ENCODE data around the gene LGALSL.

The LGALSL gene

GRCh38 chr2:64447317-64448040 is 6.5 kb upstream of the LGALSL start:
- H3K4me3 ChIP-seq (ENCODE audit: low read depth, low read length): no peak overlapping the region
- no peak for TF ChIP-seq CTCF (IDR thresholded peaks at IDR 0.05; ENCODE audit: low read depth, low read length)
- no peak for TF ChIP-seq POLR2A (IDR thresholded peaks at IDR 0.05; ENCODE audit: extremely low read depth, insufficient read length)
- no peak for TF ChIP-seq MAX (IDR thresholded peaks at IDR 0.05; ENCODE audit: low read depth, low read length)
- no peak for TF ChIP-seq MYC (IDR thresholded peaks at IDR 0.05; ENCODE audit: low read depth, low read length)
- no peak for DNase-seq (ENCODE audit: low read depth)

GRCh38 chr2:64448041-64448426 is 5.9 kb upstream of the LGALSL start:
- TF ChIP-seq POLR2A (IDR thresholded peaks at IDR 0.05; ENCODE audit: extremely low read depth, insufficient read length): no peak
- TF ChIP-seq CTCF (IDR thresholded peaks at IDR 0.05; ENCODE audit: low read depth, low read length): no peak
- TF ChIP-seq MYC (IDR thresholded peaks at IDR 0.05; ENCODE audit: low read depth, low read length): no peak
- no peak for TF ChIP-seq MAX (IDR thresholded peaks at IDR 0.05; ENCODE audit: low read depth, low read length)
- no peak overlapping the region for H3K4me3 ChIP-seq (ENCODE audit: low read depth, low read length)
- no peak for DNase-seq (ENCODE audit: low read depth)

GRCh38 chr2:64451051-64451450 is 2.9 kb upstream of the LGALSL start:
- TF ChIP-seq MYC (IDR thresholded peaks at IDR 0.05; ENCODE audit: low read depth, low read length): no peak
- no peak for TF ChIP-seq MAX (IDR thresholded peaks at IDR 0.05; ENCODE audit: low read depth, low read length)
- no peak for TF ChIP-seq POLR2A (IDR thresholded peaks at IDR 0.05; ENCODE audit: extremely low read depth, insufficient read length)
- TF ChIP-seq CTCF (IDR thresholded peaks at IDR 0.05; ENCODE audit: low read depth, low read length): no peak
- DNase-seq (ENCODE audit: low read depth): no peak
- no peak overlapping the region for H3K4me3 ChIP-seq (ENCODE audit: low read depth, low read length)

GRCh38 chr2:64454386-64455332 is 697 bp downstream of the LGALSL start:
- H3K4me3 ChIP-seq (ENCODE audit: low read depth, low read length): peak overlapping the region; percentile 22
- DNase-seq (ENCODE audit: low read depth): peak; percentile 64
- TF ChIP-seq MAX (IDR thresholded peaks at IDR 0.05; ENCODE audit: low read depth, low read length): no peak
- TF ChIP-seq CTCF (IDR thresholded peaks at IDR 0.05; ENCODE audit: low read depth, low read length): no peak
- no peak for TF ChIP-seq POLR2A (IDR thresholded peaks at IDR 0.05; ENCODE audit: extremely low read depth, insufficient read length)
- TF ChIP-seq MYC (IDR thresholded peaks at IDR 0.05; ENCODE audit: low read depth, low read length): no peak

GRCh38 chr2:64455545-64455944 is 1.6 kb downstream of the LGALSL start:
- DNase-seq (ENCODE audit: low read depth): peak; percentile 34
- TF ChIP-seq MAX (IDR thresholded peaks at IDR 0.05; ENCODE audit: low read depth, low read length) (no peak), POLR2A (IDR thresholded peaks at IDR 0.05; ENCODE audit: extremely low read depth, insufficient read length) (no peak), MYC (IDR thresholded peaks at IDR 0.05; ENCODE audit: low read depth, low read length) (no peak)
- no peak overlapping the region for H3K4me3 ChIP-seq (ENCODE audit: low read depth, low read length)

Measured in NB4 (cell line).